ENCODE measurements around the gene ARPIN.
"Not testable (repeated sequence)": the region's sequence is repeated elsewhere in the genome, so short reads cannot be mapped to it uniquely, and the experiment has no call there.

Gene ARPIN

GRCh38 chr15:89910891-89911626 is 1.7 kb downstream of the ARPIN start:
- DNase-seq (ENCODE audit: low read depth), result no peak

DNA sequence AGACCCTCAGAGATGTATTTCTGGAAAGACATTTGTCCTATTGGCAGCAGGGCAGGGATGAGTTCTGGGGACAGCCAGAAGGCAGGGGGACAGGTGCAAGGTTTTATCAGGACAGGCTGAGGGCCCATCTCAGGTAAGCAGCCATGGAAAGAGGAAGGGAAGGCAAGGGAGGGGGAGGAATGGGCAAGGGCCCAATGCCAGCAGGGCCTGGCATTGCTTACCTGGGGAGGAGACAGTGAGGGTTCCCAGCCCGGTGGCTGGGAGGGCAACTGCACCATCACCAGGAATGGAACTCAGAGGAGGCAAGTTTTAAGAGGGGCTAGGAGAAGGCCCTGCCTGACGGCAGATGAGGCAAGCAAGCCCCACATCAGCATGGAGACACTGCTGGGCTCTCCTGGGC is 3.1 kb downstream of the ARPIN start:
- no peak for DNase-seq (ENCODE audit: low read depth)

- DNase-seq (ENCODE audit: low read depth), result no peak
These were observed 4.5 kb downstream of the ARPIN start for GRCh38 chr15:89908226-89908625.

DNA sequence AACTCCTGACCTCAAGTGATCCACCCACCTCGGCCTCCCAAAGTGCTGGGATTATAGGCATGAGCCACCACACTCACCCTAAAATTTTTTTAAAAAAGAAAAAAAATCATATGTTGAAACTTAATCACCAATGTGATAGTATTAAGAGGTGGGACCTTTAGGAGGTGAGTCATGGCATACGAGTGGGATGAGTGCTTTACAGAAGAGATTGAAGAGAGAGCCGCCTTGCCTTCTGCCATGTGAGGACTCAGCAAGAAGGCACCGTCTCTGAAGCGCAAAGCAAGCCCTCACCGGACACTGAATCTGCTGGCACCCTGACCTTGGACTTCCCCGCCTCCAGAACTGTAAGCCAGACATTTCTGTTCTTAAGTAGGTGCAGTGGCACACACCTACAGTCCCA is 5.5 kb downstream of the ARPIN start:
- peak; percentile 28 for DNase-seq (ENCODE audit: low read depth)

- DNase-seq (ENCODE audit: low read depth), result no peak
These were observed 6.8 kb downstream of the ARPIN start for GRCh38 chr15:89905846-89906378.

- no peak for DNase-seq (ENCODE audit: low read depth)
These were observed 8.2 kb downstream of the ARPIN start for GRCh38 chr15:89904519-89904918.

GRCh38 chr15:89903858-89904130 is 9.0 kb downstream of the ARPIN start:
- DNase-seq (ENCODE audit: low read depth), result no peak

DNA sequence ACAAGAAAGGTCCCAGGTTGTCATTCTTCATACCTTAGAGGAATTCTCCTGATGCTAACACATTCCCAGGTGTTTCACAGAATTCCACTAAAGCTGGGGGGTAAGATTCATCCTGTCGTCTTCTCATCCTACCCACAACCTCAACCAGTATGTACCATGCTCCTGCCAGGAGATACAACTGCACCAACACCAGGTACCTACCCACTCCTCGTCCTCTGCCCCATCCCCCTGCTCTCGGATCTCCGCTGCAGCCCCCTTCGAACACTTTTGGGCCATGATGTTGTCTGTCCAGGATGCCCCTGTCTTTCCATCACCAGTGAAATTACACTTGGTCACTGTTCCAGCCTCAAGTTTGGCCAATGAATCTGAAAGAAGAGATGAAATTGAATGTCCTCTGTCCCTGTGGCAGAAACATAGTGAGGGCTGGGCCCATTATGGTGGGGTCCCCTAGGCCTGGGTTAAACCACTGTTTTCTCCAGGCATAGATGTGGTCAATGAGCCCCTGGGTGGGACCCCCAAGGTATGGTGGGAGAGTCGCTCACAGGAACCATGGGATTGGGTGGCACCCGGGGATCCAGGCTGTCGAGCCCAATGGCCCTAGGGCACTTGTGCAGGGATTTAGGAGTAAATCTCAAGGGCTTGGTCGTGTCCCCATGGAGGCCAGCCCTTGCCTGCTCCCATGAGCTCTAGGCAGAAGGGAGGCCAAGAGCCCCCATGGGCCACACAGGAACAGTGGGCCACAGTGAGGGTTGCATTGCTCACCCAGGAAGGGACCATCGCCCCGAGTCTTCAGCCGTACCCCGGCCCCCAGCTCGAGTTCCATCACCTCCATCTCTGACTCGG is 9.5 kb downstream of the ARPIN start:
- no peak for DNase-seq (ENCODE audit: low read depth)

DNA sequence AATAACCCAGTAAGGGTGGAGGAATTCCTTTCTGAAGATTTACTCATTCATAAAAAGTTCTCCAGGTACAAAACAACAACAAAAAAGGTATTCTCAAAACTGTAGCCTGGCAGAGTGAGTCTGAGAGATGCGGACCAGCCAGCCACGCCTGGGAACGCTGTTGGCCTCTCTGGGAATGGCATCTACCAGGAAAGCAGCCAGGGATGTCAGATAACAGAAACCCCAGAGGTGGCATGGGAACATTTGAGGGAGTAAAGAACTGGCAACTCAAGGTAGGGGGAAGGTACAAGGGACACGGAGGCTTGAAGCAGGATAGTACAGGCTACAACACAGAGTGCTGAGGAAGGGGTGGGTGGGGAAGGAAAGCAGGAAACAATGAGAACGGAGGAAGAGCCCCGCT is 11.9 kb downstream of the ARPIN start:
- DNase-seq (ENCODE audit: low read depth), result no peak

GRCh38 chr15:89899951-89900567 is 12.7 kb downstream of the ARPIN start:
- no peak for DNase-seq (ENCODE audit: low read depth)

GRCh38 chr15:89899295-89899945 is 13.3 kb downstream of the ARPIN start:
- no peak for DNase-seq (ENCODE audit: low read depth)

GRCh38 chr15:89898614-89899294 is 14.0 kb downstream of the ARPIN start:
- DNase-seq (ENCODE audit: low read depth), result peak; percentile 48

DNA sequence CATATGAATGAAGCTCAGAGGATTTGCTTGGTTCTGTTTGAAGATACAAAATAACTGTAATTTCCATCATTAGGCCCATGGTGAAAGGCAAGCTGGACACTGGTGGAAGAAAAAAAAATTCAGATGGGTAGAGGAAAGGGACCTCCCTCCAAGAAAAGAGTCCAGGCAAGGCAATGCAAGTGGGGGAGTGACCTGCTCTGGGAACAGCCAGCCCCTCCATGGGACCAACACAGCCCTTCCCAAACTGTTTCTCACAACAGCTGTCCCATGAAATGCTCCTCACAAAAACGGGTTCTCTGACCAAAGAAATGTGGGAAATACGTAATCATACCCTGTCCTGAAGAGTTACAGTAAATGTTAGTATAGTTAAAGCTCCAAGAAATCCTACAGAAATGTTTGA is 14.6 kb downstream of the ARPIN start:
- DNase-seq (ENCODE audit: low read depth), result no peak

- DNase-seq (ENCODE audit: low read depth), result peak; percentile 95
These were observed 18.9 kb downstream of the ARPIN start, which contains the start of gene AP3S2 for GRCh38 chr15:89893696-89894447. Gene AP3S2 (minus strand): TSS chr15:89893994. CDS start chr15:89893949, 45 bp downstream.

DNA sequence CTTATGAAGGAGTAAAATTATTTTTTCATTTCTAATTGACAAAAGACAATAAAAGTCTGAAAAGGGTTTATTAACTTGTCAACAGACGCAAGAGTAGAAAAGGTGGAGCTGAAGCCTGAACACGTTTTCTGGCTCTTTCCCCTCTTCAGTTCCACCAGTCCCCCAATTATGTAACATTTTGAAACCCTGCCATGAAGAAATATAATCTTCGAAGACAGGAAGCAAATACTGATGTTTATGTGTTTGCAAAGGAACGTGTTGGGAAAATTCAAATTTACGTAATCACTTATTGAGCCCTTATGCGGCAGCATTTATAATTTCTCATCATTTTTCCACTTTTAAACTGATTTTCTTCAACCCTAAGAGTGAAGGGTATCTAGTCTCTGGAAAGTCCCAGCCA is 19.7 kb downstream of the ARPIN start:
- DNase-seq (ENCODE audit: low read depth), result peak; percentile 24

DNA sequence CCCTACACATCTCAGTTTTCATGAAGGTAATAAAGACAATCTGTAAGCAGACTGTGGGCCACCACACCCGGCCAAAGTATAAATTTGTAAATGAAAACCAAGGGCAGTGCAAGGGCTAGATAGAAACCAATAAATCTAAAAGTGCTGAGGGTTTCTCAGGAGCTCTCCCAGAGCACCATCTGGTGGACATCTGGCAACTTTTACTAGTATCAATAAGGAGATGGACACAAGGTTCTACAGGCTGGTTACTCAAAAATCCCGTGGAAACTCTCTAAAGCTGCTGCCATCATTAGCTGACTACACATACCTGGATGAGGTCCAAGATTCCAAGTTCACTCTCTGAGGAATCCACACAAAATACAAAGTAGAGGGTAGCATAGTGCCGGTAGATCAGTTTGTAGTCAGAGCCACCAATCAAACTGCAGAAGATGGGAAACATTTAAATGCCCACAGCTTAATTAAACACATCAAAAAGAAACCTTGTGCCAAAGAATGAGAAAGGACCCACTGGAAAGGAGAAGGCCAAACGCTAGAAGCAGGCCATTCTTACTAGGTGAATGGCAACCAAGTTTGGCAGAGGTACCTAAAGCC is 24.4 kb downstream of the ARPIN start:
- DNase-seq (ENCODE audit: low read depth), result peak; percentile 65

- peak; percentile 7 for DNase-seq (ENCODE audit: low read depth)
These were observed 27.1 kb downstream of the ARPIN start for GRCh38 chr15:89885611-89886010.

DNA sequence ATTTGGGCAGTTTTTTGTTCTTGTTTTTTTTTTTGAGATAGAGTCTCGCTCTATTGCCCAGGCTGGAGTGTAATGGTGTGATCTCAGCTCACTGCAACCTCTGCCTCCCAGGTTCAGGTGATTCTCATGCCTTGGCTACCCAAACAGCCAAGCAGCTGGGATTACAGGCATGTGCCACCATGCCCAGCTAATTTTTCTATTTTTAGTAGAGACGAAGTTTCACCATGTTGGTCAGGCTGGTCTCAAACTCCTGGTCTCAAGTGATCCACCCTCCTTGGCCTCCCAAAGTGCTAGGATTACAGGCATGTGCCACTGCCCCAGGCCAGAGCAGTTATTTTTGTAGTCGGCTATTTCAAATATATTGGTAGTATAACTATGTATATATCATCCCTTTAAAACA is 27.6 kb downstream of the ARPIN start:
- DNase-seq (ENCODE audit: low read depth), result not testable (repeated sequence)

DNA sequence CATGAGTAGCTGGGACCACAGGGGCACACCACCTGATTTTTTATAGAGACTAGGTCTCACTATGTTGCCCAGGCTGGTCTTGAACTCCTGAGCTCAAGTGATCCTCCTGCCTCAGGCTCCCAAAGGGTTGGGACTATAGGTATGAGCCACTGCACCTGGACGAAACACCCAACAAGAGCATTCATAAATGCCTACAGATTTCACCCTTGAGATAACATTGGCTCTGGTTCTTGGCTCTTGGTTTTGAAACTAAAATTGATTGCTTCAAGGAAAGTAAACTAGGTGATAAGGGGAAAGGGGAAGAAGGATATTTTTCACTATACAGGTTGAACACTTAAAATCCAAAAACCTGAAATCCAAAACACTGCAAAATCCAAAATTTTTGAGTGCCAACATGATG is 29.2 kb downstream of the ARPIN start:
- no peak for DNase-seq (ENCODE audit: low read depth)

DNA sequence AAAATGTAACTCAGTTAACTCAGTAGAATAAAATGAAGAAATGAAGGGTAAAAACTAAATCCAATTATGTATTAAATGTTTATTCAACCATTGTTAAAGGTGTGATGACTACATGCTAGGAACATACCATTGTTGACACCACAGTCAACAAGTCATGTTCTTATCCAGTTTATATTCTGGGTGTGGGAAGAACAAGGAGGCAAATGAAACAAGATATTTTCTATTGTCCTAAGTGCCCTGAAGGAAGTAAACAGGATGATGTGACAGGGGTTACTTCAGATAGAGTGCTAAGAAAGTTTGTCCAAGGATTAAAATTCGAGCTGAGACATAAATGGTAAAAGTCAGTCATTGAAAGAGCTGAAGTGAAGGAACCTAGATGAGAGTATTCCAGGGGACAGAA is 32.0 kb downstream of the ARPIN start:
- DNase-seq (ENCODE audit: low read depth), result no peak

GRCh38 chr15:89878323-89878722 is 34.4 kb downstream of the ARPIN start:
- DNase-seq (ENCODE audit: low read depth), result no peak
